GM12873 (cell line): ENCODE results near the gene CSE1L.

ENCODE experiments used
- CTCF ChIP-seq: IDR thresholded peaks from 2 replicates; pipeline ENCODE4 v1.5.1; 2012; ENCODE audit warnings: low read depth, mild to moderate bottlenecking, moderate library complexity, low read length, control low read depth; ENCODE audit not compliant: insufficient read depth; ENCODE audit errors: missing control alignments

Gene CSE1L

GRCh38 chr20:49043000-49043399 lies 3.1 kb upstream of the CSE1L start:
- TF ChIP-seq CTCF = no peak

GRCh38 chr20:49045440-49046086 lies 549 bp upstream of the CSE1L start:
- no peak for TF ChIP-seq CTCF

- TF ChIP-seq CTCF = no peak
Observed at GRCh38 chr20:49052334-49052733, 6.2 kb downstream of the CSE1L start.

- TF ChIP-seq CTCF = no peak
Observed at GRCh38 chr20:49054056-49054643, 8.0 kb downstream of the CSE1L start.

GRCh38 chr20:49063279-49063678 lies 17.2 kb downstream of the CSE1L start:
- no peak for TF ChIP-seq CTCF

GRCh38 chr20:49074521-49074920 lies 28.4 kb downstream of the CSE1L start:
- TF ChIP-seq CTCF = no peak

GRCh38 chr20:49078310-49078709 lies 32.2 kb downstream of the CSE1L start:
- TF ChIP-seq CTCF = no peak
